ENCODE measurements around the gene PTPRA. TPM values are rescaled to one million over a fixed set of nuclear protein-coding genes. Genes with fewer than 3 reads are reported as not detected.
"Not testable (repeated sequence)": the region's sequence is repeated elsewhere in the genome, so short reads cannot be mapped to it uniquely, and the experiment has no call there.

Gene PTPRA
- total RNA-seq, 1 donor from 2014 or later, result 65.2 TPM

GRCh38 chr20:3071610-3072529 lies 198.6 kb downstream of the PTPRA start, which contains the start of gene OXT:
Gene OXT, plus strand, starts transcription at chr20:3071620. Its CDS starts 36 bp downstream, at chr20:3071656.
- DNase-seq (ENCODE audit: low spot score), result no peak

GRCh38 chr20:3072530-3073250 lies 199.4 kb downstream of the PTPRA start:
- no peak for DNase-seq (ENCODE audit: low spot score)

- not testable (repeated sequence) for DNase-seq (ENCODE audit: low spot score)
These were observed 200.0 kb downstream of the PTPRA start for GRCh38 chr20:3073251-3073643.

GRCh38 chr20:3074812-3075211 lies 201.5 kb downstream of the PTPRA start:
- no peak for DNase-seq (ENCODE audit: low spot score)

- DNase-seq (ENCODE audit: low spot score), result not testable (repeated sequence)
These were observed 202.0 kb downstream of the PTPRA start for GRCh38 chr20:3075315-3075714.

- no peak for DNase-seq (ENCODE audit: low spot score)
These were observed 204.4 kb downstream of the PTPRA start for GRCh38 chr20:3077618-3078134.

GRCh38 chr20:3080939-3081388 lies 207.7 kb downstream of the PTPRA start:
- no peak for DNase-seq (ENCODE audit: low spot score)

- no peak for DNase-seq (ENCODE audit: low spot score)
These were observed 208.4 kb downstream of the PTPRA start for GRCh38 chr20:3081641-3082040.

- no peak for DNase-seq (ENCODE audit: low spot score)
These were observed 209.1 kb downstream of the PTPRA start for GRCh38 chr20:3082306-3082951.

GRCh38 chr20:3082955-3083952 lies 210.0 kb downstream of the PTPRA start:
- no peak for DNase-seq (ENCODE audit: low spot score)

- DNase-seq (ENCODE audit: low spot score), result no peak
These were observed 211.2 kb downstream of the PTPRA start, which contains the start of gene AVP for GRCh38 chr20:3084283-3084985. Gene AVP, minus strand, starts transcription at chr20:3084724. Its CDS starts 50 bp downstream, at chr20:3084674.

- no peak for DNase-seq (ENCODE audit: low spot score)
These were observed 211.7 kb downstream of the PTPRA start for GRCh38 chr20:3084986-3085360.

GRCh38 chr20:3085571-3086072 lies 212.3 kb downstream of the PTPRA start:
- DNase-seq (ENCODE audit: low spot score), result no peak

GRCh38 chr20:3088031-3088430 lies 214.8 kb downstream of the PTPRA start:
- no peak for DNase-seq (ENCODE audit: low spot score)

Other genes with a start within 250 kb of the PTPRA start
- 165 TPM for gene NOP56, start 220.8 kb upstream of the PTPRA start, total RNA-seq
- 66.7 TPM for gene IDH3B, start 209.3 kb upstream of the PTPRA start, total RNA-seq
- 6.0 TPM for gene EBF4, start 180.7 kb upstream of the PTPRA start, total RNA-seq
- gene CPXM1, start 72.9 kb upstream of the PTPRA start, total RNA-seq, result 57.7 TPM
- gene C20orf141, start 58.5 kb upstream of the PTPRA start, total RNA-seq, result 0.84 TPM
- gene TMEM239, start 57.1 kb upstream of the PTPRA start, total RNA-seq, result 0.10 TPM
- 28.5 TPM for gene PCED1A, start 32.8 kb upstream of the PTPRA start, total RNA-seq
- 42.0 TPM for gene VPS16, start 32.7 kb upstream of the PTPRA start, total RNA-seq
- not detected for gene GNRH2, start 170.1 kb downstream of the PTPRA start, total RNA-seq
- 36.5 TPM for gene MRPS26, start 172.6 kb downstream of the PTPRA start, total RNA-seq
- 1.5 TPM for gene OXT, start 198.1 kb downstream of the PTPRA start, total RNA-seq
- 0.96 TPM for gene AVP, start 211.2 kb downstream of the PTPRA start, total RNA-seq